ENCODE data around the gene PDS5A.
"Not testable (repeated sequence)": the region's sequence is repeated elsewhere in the genome, so short reads cannot be mapped to it uniquely, and the experiment has no call there.

The PDS5A gene

DNA sequence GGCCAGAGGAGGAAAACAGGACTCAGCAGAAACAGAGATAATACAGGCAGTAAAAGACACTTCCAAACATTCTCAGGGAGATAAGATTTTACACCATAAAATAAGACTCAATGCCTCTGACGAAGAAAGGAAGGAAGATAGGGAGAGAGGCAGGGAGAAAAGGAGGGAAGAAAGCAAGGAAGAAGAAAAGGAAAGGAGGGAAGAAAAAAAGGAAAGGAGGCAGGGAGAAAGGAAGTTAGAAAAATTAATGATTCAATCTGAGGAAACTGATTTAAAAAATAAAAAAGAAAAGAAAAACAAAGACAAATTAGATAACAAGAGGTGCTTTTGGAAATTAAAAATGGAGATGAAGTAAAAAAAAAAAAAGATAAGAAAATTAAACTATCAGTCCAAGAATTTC is 72.1 kb downstream of the PDS5A start:
- DNase-seq (ENCODE audit: low spot score): no peak

- not testable (repeated sequence) for DNase-seq (ENCODE audit: low spot score)
Measured at GRCh38 chr4:39905019-39905418, 72.7 kb downstream of the PDS5A start.

DNA sequence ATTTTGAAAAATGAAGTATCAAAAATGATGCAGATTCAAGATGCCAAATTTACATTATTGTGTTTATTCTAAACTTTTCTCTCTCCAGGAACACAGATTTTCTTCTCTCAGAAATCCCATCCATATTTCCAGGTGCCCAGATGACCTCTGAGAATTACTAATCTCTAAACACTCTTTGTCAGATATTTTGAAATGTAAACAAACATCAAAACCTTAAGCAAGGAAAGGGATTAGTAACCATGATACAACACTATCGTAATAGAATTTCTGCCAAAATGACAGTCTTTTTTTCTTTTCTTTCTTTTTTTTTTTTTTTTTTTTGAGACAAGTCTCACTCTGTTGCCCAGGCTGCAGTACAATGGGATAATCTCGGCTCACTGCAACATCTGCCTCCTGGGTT is 76.7 kb downstream of the PDS5A start:
- no peak for DNase-seq (ENCODE audit: low spot score)

GRCh38 chr4:39899291-39899690 is 78.4 kb downstream of the PDS5A start:
- no peak for DNase-seq (ENCODE audit: low spot score)

DNA sequence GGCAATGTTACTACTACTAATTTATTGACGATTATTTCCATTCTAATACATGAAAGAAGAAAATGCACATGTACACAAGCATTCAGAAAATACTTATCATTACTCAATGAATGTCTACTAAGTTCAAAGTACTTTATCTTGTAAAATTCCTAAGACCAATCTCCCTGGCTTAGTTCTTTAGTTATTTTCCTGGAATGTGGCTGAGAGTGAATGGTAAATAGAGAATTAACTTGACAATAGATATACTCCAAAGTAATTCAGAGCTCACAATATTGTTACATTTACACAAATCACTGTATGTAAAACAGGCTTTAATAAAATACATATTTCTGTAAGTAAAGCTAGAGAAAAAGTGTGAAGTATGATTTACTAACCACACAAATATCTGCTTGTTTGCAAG is 79.7 kb downstream of the PDS5A start:
- no peak for DNase-seq (ENCODE audit: low spot score)

- no peak for DNase-seq (ENCODE audit: low spot score)
Measured at GRCh38 chr4:39893693-39894072, 84.0 kb downstream of the PDS5A start.

DNA sequence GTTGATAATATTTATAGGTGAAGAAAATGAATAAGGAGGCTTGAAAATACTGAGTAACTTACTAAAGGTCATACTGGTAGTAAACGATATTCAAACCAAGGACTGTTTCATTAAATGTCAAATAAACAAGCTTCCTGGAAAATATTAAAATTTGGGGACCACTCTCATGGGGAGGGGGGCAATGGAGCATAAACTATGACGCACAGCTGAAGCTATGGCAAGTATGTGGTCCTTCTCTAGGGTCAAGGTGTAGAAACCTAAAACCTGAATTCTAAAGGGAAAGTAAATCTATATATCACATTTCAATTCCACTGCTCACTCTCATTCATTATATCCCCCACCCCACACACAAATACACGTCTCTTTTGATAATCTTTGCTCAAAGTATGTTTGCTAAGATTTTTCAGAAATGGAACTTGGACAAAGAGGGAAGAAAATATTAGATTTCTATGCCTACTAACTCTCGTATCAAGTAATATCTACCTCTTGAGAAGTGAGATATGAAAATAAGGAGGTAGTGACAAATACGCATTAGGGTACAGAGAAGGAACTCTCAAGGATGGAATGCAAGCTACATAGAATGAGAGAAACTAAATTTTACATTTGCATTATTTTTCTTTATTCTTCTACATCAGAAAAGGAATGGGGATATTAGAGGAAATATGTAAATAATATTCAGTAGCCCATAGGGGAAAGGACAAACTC is 84.6 kb downstream of the PDS5A start:
- no peak for DNase-seq (ENCODE audit: low spot score)

DNA sequence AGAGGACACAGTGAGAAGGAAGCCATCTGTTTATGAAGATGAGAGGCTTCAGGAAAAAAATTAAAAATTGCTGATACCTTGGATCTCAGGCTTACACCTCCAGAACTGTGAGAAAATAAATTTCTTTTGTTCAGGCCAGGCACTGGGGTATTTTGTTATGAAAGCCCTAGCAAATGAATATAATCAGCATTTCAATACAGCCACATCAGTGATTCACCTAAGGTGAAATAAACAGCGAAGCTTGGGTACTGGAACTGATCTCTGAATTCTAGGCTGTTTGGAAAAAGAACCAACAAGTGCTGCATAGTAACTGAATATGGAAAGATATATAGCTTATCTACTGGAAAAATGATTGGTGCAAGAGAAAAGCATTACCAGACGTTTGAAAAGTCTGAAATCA is 88.5 kb downstream of the PDS5A start:
- no peak for DNase-seq (ENCODE audit: low spot score)

GRCh38 chr4:39888541-39888940 is 89.2 kb downstream of the PDS5A start:
- DNase-seq (ENCODE audit: low spot score): no peak

DNA sequence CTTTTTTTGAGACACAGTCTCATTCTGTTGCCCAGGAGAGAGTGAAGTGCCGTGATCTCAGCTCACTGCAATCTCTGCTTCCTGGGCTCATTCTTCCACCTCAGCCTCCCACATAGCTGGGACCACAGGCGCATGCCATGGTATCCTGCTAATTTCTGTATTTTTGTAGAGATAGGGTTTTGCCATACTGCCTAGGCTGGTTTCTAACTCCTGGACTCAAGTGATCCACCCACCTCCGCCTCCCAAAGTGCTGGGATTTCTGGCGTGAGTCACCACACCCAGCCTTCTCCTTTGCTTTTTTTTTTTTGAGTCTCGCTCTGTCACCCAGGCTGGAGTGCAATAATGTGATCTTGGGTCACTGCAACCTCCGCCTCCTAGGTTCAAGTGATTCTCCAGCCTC is 94.1 kb downstream of the PDS5A start:
- DNase-seq (ENCODE audit: low spot score): no peak

GRCh38 chr4:39881789-39882188 is 95.9 kb downstream of the PDS5A start:
- DNase-seq (ENCODE audit: low spot score): no peak

GRCh38 chr4:39877971-39878370 is 99.7 kb downstream of the PDS5A start:
- no peak for DNase-seq (ENCODE audit: low spot score)

DNA sequence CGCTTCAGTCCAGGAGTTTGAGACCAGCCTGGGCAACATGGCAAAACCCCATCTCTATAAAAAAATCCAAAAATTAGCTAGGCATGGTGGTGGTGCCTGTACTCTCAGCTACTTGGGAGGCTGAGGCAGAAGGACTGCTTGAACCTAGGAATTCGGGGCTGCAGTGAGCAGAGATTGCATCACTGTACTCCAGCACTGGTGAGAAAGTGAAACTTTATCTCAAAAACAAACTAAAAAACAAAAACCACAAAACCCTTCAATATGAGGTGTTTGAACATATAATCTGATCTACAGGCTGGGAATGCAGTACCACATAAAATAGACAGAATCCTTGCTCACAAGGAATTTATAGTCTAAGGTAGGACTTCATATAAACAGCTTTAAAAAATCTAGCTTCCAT is 103.9 kb downstream of the PDS5A start:
- no peak for DNase-seq (ENCODE audit: low spot score)

GRCh38 chr4:39865280-39865679 is 112.4 kb downstream of the PDS5A start:
- DNase-seq (ENCODE audit: low spot score): no peak

- no peak for DNase-seq (ENCODE audit: low spot score)
Measured at GRCh38 chr4:39864391-39864790, 113.3 kb downstream of the PDS5A start.

GRCh38 chr4:39860804-39861203 is 116.9 kb downstream of the PDS5A start:
- DNase-seq (ENCODE audit: low spot score): no peak

- peak; percentile 2 for DNase-seq (ENCODE audit: low spot score)
Measured at GRCh38 chr4:39855909-39856512, 121.7 kb downstream of the PDS5A start.

DNA sequence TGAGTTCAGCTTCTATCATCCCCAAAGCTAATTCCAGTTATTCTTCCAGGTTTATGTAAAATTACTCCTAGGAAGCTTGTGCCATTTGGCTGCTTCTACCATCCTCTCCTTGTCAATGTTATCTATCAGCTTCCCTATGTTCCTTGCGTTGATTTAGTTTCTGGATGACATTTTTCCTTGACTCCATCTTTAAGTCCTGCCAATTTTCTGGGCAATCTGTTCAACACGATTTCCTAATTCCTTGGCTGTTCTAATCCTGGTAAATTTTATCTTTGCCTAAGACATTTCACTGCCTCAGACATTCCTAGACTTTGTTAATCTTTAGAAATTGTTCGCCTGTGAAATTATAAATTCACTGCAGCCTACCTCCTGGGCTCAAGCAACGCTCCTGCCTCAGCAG is 125.1 kb downstream of the PDS5A start:
- no peak for DNase-seq (ENCODE audit: low spot score)

GRCh38 chr4:39850727-39851126 is 127.0 kb downstream of the PDS5A start:
- no peak for DNase-seq (ENCODE audit: low spot score)

GRCh38 chr4:39846705-39847104 is 131.0 kb downstream of the PDS5A start:
- DNase-seq (ENCODE audit: low spot score): no peak

GRCh38 chr4:39846120-39846519 is 131.6 kb downstream of the PDS5A start:
- no peak for DNase-seq (ENCODE audit: low spot score)

DNA sequence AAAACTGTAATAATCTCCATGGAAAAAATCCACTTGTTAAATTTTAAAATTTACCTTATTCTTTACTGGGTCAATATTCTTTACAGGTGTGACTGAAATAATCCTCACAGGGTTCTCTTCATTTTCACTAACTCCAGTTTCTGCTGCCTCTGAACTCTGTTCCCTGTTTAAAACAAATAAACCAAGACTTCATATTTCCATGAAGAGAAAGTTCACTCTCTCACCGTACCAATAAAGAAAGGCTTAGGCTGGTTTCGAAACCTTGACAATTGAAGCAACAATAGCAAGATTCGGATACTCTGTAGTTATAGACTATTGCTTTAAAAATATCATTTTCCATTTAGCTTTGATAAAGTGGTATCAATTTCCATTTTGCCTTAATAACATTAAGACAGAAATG is 135.8 kb downstream of the PDS5A start:
- no peak for DNase-seq (ENCODE audit: low spot score)

GRCh38 chr4:39840516-39840915 is 137.2 kb downstream of the PDS5A start:
- not testable (repeated sequence) for DNase-seq (ENCODE audit: low spot score)

GRCh38 chr4:39840027-39840426 is 137.7 kb downstream of the PDS5A start:
- DNase-seq (ENCODE audit: low spot score): no peak
